Vagina (tissue), 2 donors: ENCODE results near the gene DNMT3A. TPM values are rescaled to one million over a fixed set of nuclear protein-coding genes. Genes with fewer than 3 reads are reported as not detected.

ENCODE experiments used
- DNase-seq, 2 donors: peaks; one replicate each; pipeline ENCODE4 v3.0.0-alpha.2; 2017; ENCODE audit errors: extremely low spot score in 2 of 2
- H3K27ac ChIP-seq: fragments of 200-600 bp; sonication (generic); one replicate; pipeline ENCODE4 v1.5.1; 2019
- H3K27me3 ChIP-seq: fragments of 200-600 bp; sonication (generic); one replicate; pipeline ENCODE4 v1.5.1; 2019
- H3K36me3 ChIP-seq, 2 donors: fragments of 200-600 bp; sonication (generic); one replicate each; pipeline ENCODE4 v1.5.1; 2017 to 2019
- H3K4me1 ChIP-seq: fragments of 200-600 bp; sonication (generic); one replicate; pipeline ENCODE4 v1.5.1; 2019
- H3K4me3 ChIP-seq, 2 donors: fragments of 200-600 bp; sonication (generic); 1 replicate in 1 of 2; 2 replicates in 1 of 2; pipeline ENCODE4 v1.5.1; 2016 to 2019
- H3K9me3 ChIP-seq: fragments of 200-600 bp; sonication (generic); one replicate; pipeline ENCODE4 v1.5.1; 2019
- POLR2A ChIP-seq, 2 donors: fragments of 450-650 bp; IDR thresholded peaks; one replicate each; pipeline ENCODE4 v1.6.1; 2017; ENCODE audit warnings: antibody characterized with exemption in 2 of 2, mild to moderate bottlenecking in 2 of 2, moderate library complexity in 2 of 2
- POLR2AphosphoS5 ChIP-seq, 2 donors: sonication (generic); formaldehyde crosslinking; IDR thresholded peaks; one replicate each; pipeline ENCODE4 v1.9.0; 2017; ENCODE audit warnings: antibody characterized with exemption in 2 of 2, mild to moderate bottlenecking in 2 of 2, low read depth in 1 of 2; ENCODE audit not compliant: insufficient read depth in 1 of 2
- intact Hi-C: fragments of 100-400 bp; cut with DNase I; formaldehyde crosslinking; loops from one replicate; pipeline ENCODE4 v1.15.1; 2023
- total RNA-seq: library from RNA; depleted of rRNA; stranded (reverse); fragments of >200 nt; gene quantifications from one replicate; pipeline ENCODE4 v1.2.3, GENCODE V29; 2016
- TF ChIP-seq, protein P1 (sequence below), 3 experiments: fragments of 450-650 bp in 2 of 3; fragments of 200-600 bp in 1 of 3; sonication (generic) in 1 of 3; IDR thresholded peaks; one replicate each; pipeline ENCODE4 v1.5.1; 2017 to 2019; ENCODE audit warnings: antibody characterized with exemption in 3 of 3, mild to moderate bottlenecking in 2 of 3, moderate library complexity in 2 of 3

DNMT3A gene
- total RNA-seq, 1 donor from 2014 or later: 28.0 TPM

DNA sequence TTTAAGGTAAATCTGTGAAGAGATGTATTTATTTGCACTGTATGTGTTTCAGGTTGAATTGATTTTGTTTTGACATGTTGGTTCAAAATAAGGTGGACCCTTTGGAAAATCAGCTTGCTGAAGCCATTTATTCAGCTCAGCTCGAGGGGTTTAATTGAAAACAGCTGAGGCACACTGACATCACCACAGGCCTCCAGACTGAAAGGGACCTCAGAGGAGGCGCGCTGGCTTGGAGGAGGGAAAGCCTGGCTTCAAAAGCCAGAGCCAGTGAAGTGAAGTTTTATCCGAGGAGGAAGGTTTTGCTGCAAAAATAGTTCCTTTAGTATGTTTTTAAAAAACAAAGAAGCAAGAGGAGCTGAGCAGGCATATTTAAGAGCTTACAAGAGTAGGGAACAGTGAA is 26.9 kb upstream of the DNMT3A start:
- DNase-seq: no peak
- Histone ChIP-seq H3K4me3 (no peak overlapping the region), H3K27me3 (no peaks in the 10 kb centered on the region), H3K36me3 (no peaks in the 10 kb centered on the region), H3K27ac (peak overlapping the region; percentile 59), H3K4me1 (no peaks in the 10 kb centered on the region), H3K9me3 (no peaks in the 10 kb centered on the region)
- intact Hi-C loops: no loop called here
- no peak for TF ChIP-seq POLR2A (IDR thresholded peaks at IDR 0.05)
- TF ChIP-seq, protein P1, sequence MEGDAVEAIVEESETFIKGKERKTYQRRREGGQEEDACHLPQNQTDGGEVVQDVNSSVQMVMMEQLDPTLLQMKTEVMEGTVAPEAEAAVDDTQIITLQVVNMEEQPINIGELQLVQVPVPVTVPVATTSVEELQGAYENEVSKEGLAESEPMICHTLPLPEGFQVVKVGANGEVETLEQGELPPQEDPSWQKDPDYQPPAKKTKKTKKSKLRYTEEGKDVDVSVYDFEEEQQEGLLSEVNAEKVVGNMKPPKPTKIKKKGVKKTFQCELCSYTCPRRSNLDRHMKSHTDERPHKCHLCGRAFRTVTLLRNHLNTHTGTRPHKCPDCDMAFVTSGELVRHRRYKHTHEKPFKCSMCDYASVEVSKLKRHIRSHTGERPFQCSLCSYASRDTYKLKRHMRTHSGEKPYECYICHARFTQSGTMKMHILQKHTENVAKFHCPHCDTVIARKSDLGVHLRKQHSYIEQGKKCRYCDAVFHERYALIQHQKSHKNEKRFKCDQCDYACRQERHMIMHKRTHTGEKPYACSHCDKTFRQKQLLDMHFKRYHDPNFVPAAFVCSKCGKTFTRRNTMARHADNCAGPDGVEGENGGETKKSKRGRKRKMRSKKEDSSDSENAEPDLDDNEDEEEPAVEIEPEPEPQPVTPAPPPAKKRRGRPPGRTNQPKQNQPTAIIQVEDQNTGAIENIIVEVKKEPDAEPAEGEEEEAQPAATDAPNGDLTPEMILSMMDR (IDR thresholded peaks at IDR 0.05): no peak
- TF ChIP-seq POLR2AphosphoS5 (IDR thresholded peaks at IDR 0.05; ENCODE audit: insufficient read depth in 1 of 2, low read depth in 1 of 2): no peak

DNA sequence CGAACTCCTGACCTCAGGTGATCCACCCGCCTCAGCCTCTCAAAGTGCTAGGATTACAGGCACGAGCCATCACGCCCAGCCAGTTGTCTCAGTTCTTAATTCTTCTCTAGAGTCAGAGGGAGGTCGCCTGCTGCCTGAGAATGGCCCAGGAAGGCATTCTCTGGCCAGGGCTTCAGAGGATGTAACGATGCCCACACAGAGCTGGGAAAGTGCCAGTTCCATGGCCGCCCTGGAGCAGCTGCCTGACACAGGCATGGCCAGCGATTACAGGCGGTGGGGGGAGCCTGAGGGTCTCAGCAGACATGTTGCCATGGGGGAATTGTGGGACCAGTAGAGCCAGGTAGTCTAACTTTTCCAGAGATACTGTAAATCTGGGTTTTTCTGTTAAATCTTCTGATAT is 25.6 kb upstream of the DNMT3A start:
- H3K4me1 ChIP-seq: peaks cover 7% of the 10 kb centered on the region
- no peak for DNase-seq
- no peaks in the 10 kb centered on the region for H3K36me3 ChIP-seq
- H3K4me3 ChIP-seq: no peak overlapping the region
- H3K27ac ChIP-seq: no peak overlapping the region
- no peaks in the 10 kb centered on the region for H3K9me3 ChIP-seq
- TF ChIP-seq POLR2A (IDR thresholded peaks at IDR 0.05) (no peak), POLR2AphosphoS5 (IDR thresholded peaks at IDR 0.05; ENCODE audit: insufficient read depth in 1 of 2, low read depth in 1 of 2) (no peak)
- TF ChIP-seq, protein P1 (IDR thresholded peaks at IDR 0.05): no peak
- no peaks in the 10 kb centered on the region for H3K27me3 ChIP-seq
- intact Hi-C loops: no loop called here

DNA sequence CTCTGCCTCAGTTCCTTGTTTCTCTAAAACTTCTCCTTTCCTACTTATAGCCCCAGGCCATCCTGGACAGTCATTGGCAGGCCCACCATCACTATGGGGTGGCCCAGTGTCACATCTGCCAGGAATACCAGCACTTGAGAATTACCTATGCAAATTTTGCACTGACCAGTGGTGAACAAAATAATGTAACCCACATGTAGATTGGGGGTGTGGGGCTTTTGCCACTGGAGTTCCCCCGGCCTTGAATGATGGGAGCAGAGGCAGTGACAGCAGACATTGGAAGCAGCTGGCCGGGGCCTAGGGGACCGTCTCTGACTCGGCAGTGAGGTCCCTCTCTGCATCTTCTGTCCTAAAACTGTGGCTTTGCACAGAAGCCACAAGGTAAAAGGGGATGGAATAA is 24.9 kb upstream of the DNMT3A start:
- TF ChIP-seq, protein P1 (IDR thresholded peaks at IDR 0.05): no peak
- TF ChIP-seq POLR2AphosphoS5 (IDR thresholded peaks at IDR 0.05; ENCODE audit: insufficient read depth in 1 of 2, low read depth in 1 of 2) (no peak), POLR2A (IDR thresholded peaks at IDR 0.05) (no peak)
- no peak for DNase-seq
- intact Hi-C loops: no loop called here

DNA sequence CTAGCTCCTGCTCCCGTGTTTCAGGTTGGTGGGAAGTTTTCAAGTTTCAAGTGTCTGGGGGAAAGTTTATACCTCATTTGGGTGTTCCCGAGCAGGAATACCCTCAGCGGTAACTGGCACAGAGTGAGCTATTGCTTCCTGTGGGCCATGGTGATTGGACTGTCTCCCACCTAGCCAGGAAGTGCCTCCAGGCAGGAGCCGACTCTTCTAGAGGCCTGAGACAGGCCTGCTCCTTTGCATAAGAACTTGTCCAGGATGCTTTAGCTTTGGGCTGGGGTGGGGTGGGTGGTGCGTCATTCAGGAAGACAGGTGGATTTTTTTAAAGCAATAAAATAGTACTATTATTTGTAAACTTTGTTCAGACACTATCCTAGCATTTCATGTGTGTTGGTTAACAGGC is 23.5 kb upstream of the DNMT3A start:
- DNase-seq: no peak
- intact Hi-C loops: no loop called here
- Histone ChIP-seq H3K9me3 (no peaks in the 10 kb centered on the region), H3K27me3 (no peaks in the 10 kb centered on the region), H3K4me1 (peaks cover 8% of the 10 kb centered on the region), H3K36me3 (no peaks in the 10 kb centered on the region), H3K4me3 (no peak overlapping the region), H3K27ac (no peak overlapping the region)
- TF ChIP-seq POLR2AphosphoS5 (IDR thresholded peaks at IDR 0.05; ENCODE audit: insufficient read depth in 1 of 2, low read depth in 1 of 2) (no peak), POLR2A (IDR thresholded peaks at IDR 0.05) (no peak)
- TF ChIP-seq, protein P1 (IDR thresholded peaks at IDR 0.05): no peak

More for the DNA sequence above, 24.9 kb upstream of the DNMT3A start:
- H3K4me1 ChIP-seq: peaks cover 8% of the 10 kb centered on the region
- no peak overlapping the region for H3K27ac ChIP-seq
- no peak overlapping the region for H3K4me3 ChIP-seq
- no peaks in the 10 kb centered on the region for H3K36me3 ChIP-seq
- H3K27me3 ChIP-seq: no peaks in the 10 kb centered on the region
- no peaks in the 10 kb centered on the region for H3K9me3 ChIP-seq

DNA sequence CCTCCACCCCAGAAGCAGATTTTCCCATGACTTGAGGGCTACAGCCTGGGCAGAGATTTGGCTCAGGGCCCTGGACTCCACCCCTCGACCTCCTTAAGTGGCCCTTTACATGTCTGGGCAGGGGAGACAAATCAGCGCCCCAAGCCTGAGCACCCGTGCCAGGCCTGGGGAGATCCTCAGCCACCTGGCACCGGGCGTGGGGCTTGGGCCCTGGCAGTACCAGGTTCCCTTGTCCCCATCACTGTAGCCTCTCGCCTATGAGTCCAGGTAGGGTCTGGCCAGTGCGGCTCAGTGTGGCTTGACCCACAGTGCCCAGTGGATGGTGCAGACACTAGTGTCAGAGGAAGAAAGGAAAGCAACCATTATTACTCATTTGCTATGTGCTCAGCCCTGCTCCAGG is 22.0 kb upstream of the DNMT3A start:
- Histone ChIP-seq H3K36me3 (no peaks in the 10 kb centered on the region), H3K27me3 (no peaks in the 10 kb centered on the region), H3K4me3 (no peak overlapping the region), H3K9me3 (no peaks in the 10 kb centered on the region), H3K4me1 (peaks cover 8% of the 10 kb centered on the region), H3K27ac (no peak overlapping the region)
- intact Hi-C loops: no loop called here
- TF ChIP-seq, protein P1 (IDR thresholded peaks at IDR 0.05): no peak
- TF ChIP-seq POLR2AphosphoS5 (IDR thresholded peaks at IDR 0.05; ENCODE audit: insufficient read depth in 1 of 2, low read depth in 1 of 2): no peak
- TF ChIP-seq POLR2A (IDR thresholded peaks at IDR 0.05): no peak
- no peak for DNase-seq
